ENCODE measurements around the gene ERC2. TPM values are rescaled to one million over a fixed set of nuclear protein-coding genes. Genes with fewer than 3 reads are reported as not detected.

ERC2 gene
- total and polyA plus RNA-seq, 2 of the 8 experiments (the other 6 are each of a cell fraction or from before 2014, with no cell fraction given) = 16.4 to 22.8 TPM

DNA sequence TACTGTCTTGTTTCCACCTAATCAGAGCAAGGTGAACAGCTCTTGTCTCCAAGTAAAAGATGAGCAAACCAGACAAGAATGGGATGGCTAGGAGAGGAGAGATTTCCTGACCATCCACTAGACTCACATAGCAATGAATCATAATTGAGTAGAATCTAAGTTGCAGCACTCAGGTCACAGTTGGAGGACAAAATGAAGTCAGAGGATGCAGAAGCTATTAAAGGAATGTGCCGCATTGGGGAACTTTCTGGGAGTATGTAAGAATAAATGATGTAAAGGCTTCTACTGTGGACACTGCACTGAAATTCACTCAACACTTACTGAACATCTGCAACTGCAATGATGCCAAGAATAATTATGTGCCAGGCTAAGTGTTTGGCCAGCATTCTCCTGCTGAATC lies 763.7 kb downstream of the ERC2 start:
- H2BK5ac ChIP-seq (ENCODE audit: low read depth, low read length) = no peak overlapping the region
- DNase-seq (ENCODE audit: low read depth in 1 of 2, low spot score in 2 of 2) (no peak), FAIRE-seq (no peak)
- H3K14ac ChIP-seq (ENCODE audit: insufficient read length) = no peak overlapping the region
- ChIA-PET CTCF (ENCODE audit: partially characterized antibody) (interaction anchor here (0.8 to 1.0 kb wide), 3 partner anchors 9 to 343 kb away, joined by 3 read pairs; no protein-coding TSS in a partner anchor), POLR2A (ENCODE audit: partially characterized antibody) (no interaction called here)
- H2AK5ac ChIP-seq (ENCODE audit: low read depth, low read length) = no peak overlapping the region
- no peaks in the 10 kb centered on the region for H3K36me3 ChIP-seq (ENCODE audit: control insufficient read depth in 2 of 4, insufficient read depth in 4 of 4, low read length in 3 of 4)
- no peak overlapping the region for H2BK12ac ChIP-seq (ENCODE audit: low read depth, low read length)
- H2BK120ac ChIP-seq (replicated peaks; ENCODE audit: low read depth, low read length) = no peak overlapping the region
- H3K23me2 ChIP-seq (ENCODE audit: low read depth, low read length) = no peaks in the 10 kb centered on the region; the same call in 1 of the 2 replicates
- H4K20me1 ChIP-seq (replicated peaks in 1 of 2; ENCODE audit: control insufficient read depth in 1 of 2, insufficient read depth in 2 of 2, low read length in 2 of 2) = no peaks in the 10 kb centered on the region
- 100% methylated on average over 1 of the region's 1 CpG; no CpG with 5 or more reads in 1 of the 2 experiments for WGBS, 2 experiments (ENCODE audit: extremely low coverage in 1 of 2, insufficient coverage in 1 of 2, insufficient read length in 1 of 2, insufficient replicate concordance in 2 of 2, low coverage in 1 of 2, low lambda C conversion rate in 2 of 2, missing lambda C conversion rate in 1 of 2)
- no peak overlapping the region for H2AFZ ChIP-seq (ENCODE audit: low read length)
- H3K79me1 ChIP-seq (ENCODE audit: low read depth, low read length) = no peaks in the 10 kb centered on the region
- H3K79me2 ChIP-seq (ENCODE audit: control insufficient read depth in 1 of 2, insufficient read depth in 2 of 2, low read length in 2 of 2) = no peaks in the 10 kb centered on the region
- no peak overlapping the region for H4K8ac ChIP-seq (ENCODE audit: extremely low read depth, insufficient read depth, low read length)
- H3K4me2 ChIP-seq (ENCODE audit: insufficient read depth in 1 of 2, low read depth in 2 of 2, low read length in 2 of 2) = no peak overlapping the region
- no peak overlapping the region for H3K9ac ChIP-seq (replicated peaks in 1 of 4; ENCODE audit: extremely low read depth in 1 of 4, low read depth in 3 of 4, low read length in 3 of 4)
- no peak overlapping the region for H3K27ac ChIP-seq (ENCODE audit: low read depth, low read length)
- H2BK15ac ChIP-seq (ENCODE audit: low read length) = no peak overlapping the region
- H4K91ac ChIP-seq (replicated peaks; ENCODE audit: insufficient read length, low read length) = no peak overlapping the region
- no peak overlapping the region for H2BK20ac ChIP-seq (ENCODE audit: low read length)
- H3K9me3 ChIP-seq (ENCODE audit: insufficient read depth in 2 of 2, low read depth in 1 of 2, low read length in 1 of 2) = no peaks in the 10 kb centered on the region
- no peak for TF ChIP-seq FOSL1 (IDR thresholded peaks at IDR 0.05; ENCODE audit: insufficient read depth, low read depth, low read length)
- TF ChIP-seq CBX5 (IDR thresholded peaks at IDR 0.05; ENCODE audit: low read depth, low read length) = no peak
- no peak for TF ChIP-seq GTF2F1 (IDR thresholded peaks at IDR 0.05; ENCODE audit: borderline replicate concordance, low read depth, low read length)
- TF ChIP-seq POU5F1 (IDR thresholded peaks at IDR 0.05; ENCODE audit: low read depth, low read length) = no peak
- TF ChIP-seq HDAC2 (IDR thresholded peaks at IDR 0.05; ENCODE audit: borderline replicate concordance in 1 of 2, low read depth in 2 of 2, low read length in 2 of 2) = no peak
- no peak overlapping the region for H3K56ac ChIP-seq (replicated peaks; ENCODE audit: insufficient read length, low read depth, low read length)
- no peak overlapping the region for H3K4me3 ChIP-seq (ENCODE audit: extremely low read depth in 1 of 4, insufficient read depth in 2 of 4, low read depth in 3 of 4, low read length in 4 of 4)
- H3K4me1 ChIP-seq (replicated peaks in 1 of 4; ENCODE audit: control insufficient read depth in 3 of 4, insufficient read depth in 4 of 4, low read length in 3 of 4) = peaks cover 0 to 11% (median 5%) of the 10 kb centered on the region in 4 experiments; a peak in 3 of 7 replicates
- no peak overlapping the region for H3K23ac ChIP-seq (ENCODE audit: insufficient read length)
- no peak overlapping the region for H4K5ac ChIP-seq (ENCODE audit: insufficient read length, low read depth, low read length)
- H3K27me3 ChIP-seq (replicated peaks in 1 of 4; ENCODE audit: control insufficient read depth in 3 of 4, extremely low read depth in 1 of 4, insufficient read depth in 3 of 4, low read length in 3 of 4) = no peaks in the 10 kb centered on the region
- H3K4ac ChIP-seq (replicated peaks; ENCODE audit: insufficient read length, low read depth, low read length) = no peak overlapping the region
- no peak overlapping the region for H3K18ac ChIP-seq (ENCODE audit: extremely low read depth, low read length)

All from H1 (cell line).